HepG2 (cell line): ENCODE data around the gene ACAD8. TPM values are rescaled to one million over a fixed set of nuclear protein-coding genes. Genes with fewer than 3 reads are reported as not detected.

Experiments used
- ATAC-seq: fragments of 200-7000 bp; cut with Tn5 transposase; 3 replicates; pipeline ENCODE4 v1.9.1; 2020; ENCODE audit warnings: mild to moderate bottlenecking, moderate library complexity
- BruUV-seq: library from RNA; stranded (reverse); fragments of 400-500 nt; replicated peaks from 2 replicates; lab custom pipeline; 2021; lab: Mats Ljungman, UMichigan
- CTCF ChIA-PET: fragments of 300-600 bp; formaldehyde crosslinking; extraction: SDS; loops from one replicate; lab custom pipeline; 2021; ENCODE audit warnings: low total read pairs, inconsistent platforms, low intra/inter-chr PET ratio; lab: Yijun Ruan, JAX
- POLR2A ChIA-PET: fragments of 350-600 bp; sonication (Branson Sonifier 250); formaldehyde crosslinking; loops from one replicate; lab custom pipeline; 2020; ENCODE audit warnings: antibody characterized with exemption, inconsistent platforms; lab: Yijun Ruan, JAX
- DNase-seq: peaks from one replicate; pipeline ENCODE4 v3.0.0-alpha.2; 2015; ENCODE audit warnings: low spot score
- FAIRE-seq: peaks from 3 replicates; lab custom pipeline; 2011; peaks lifted over from hg19 to GRCh38; lab: Jason Lieb, UNC
- H2AFZ ChIP-seq: one replicate; pipeline ENCODE4 v1.6.1; 2011; ENCODE audit warnings: low read length, inconsistent platforms
- H3K27ac ChIP-seq: fragments of 300-600 bp; 3 replicates; pipeline ENCODE4 v1.8.0; 2011; ENCODE audit warnings: mixed run types, mild to moderate bottlenecking, mixed read lengths, low read length, inconsistent platforms; ENCODE audit not compliant: insufficient read depth; ENCODE audit errors: extremely low read length
- H3K27me3 ChIP-seq, 2 experiments: fragments of 200-600 bp in 1 of 2; 2 replicates in 1 of 2; 3 replicates in 1 of 2; pipeline versions ENCODE4 v1.6.0 to v1.8.0; 2011; ENCODE audit warnings: low read length in 2 of 2, mild to moderate bottlenecking in 2 of 2, moderate library complexity in 2 of 2, inconsistent platforms in 1 of 2; ENCODE audit not compliant: insufficient read depth in 2 of 2, control insufficient read depth in 1 of 2
- H3K36me3 ChIP-seq, 2 experiments: fragments of 200-600 bp in 1 of 2; replicated peaks in 1 of 2; 2 replicates in 1 of 2; 3 replicates in 1 of 2; pipeline versions ENCODE4 v1.5.1 to v1.8.0; 2011; ENCODE audit warnings: low read length in 2 of 2, inconsistent platforms in 1 of 2; ENCODE audit not compliant: insufficient read depth in 2 of 2, control insufficient read depth in 1 of 2
- H3K4me1 ChIP-seq: 2 replicates; pipeline ENCODE4 v1.5.1; 2012; ENCODE audit warnings: low read length, inconsistent platforms; ENCODE audit not compliant: insufficient read depth
- H3K4me2 ChIP-seq: 2 replicates; pipeline ENCODE4 v1.6.0; 2011; ENCODE audit warnings: low read depth, low read length, inconsistent platforms
- H3K4me3 ChIP-seq, 3 experiments: fragments of 200-600 bp in 1 of 3; sonication (generic), shearing (Covaris generic) in 1 of 3; replicated peaks in 1 of 3; 2 replicates each; pipeline ENCODE4 v1.5.1; 2011 to 2016; ENCODE audit warnings: low read length in 3 of 3, inconsistent platforms in 2 of 3, low read depth in 2 of 3, mild to moderate bottlenecking in 2 of 3, control low read depth in 1 of 3, mixed read lengths in 1 of 3; ENCODE audit not compliant: insufficient read depth in 1 of 3
- H3K79me2 ChIP-seq: one replicate; pipeline ENCODE4 v1.6.1; 2011; ENCODE audit warnings: low read length, inconsistent platforms; ENCODE audit not compliant: insufficient read depth
- H3K9ac ChIP-seq: 2 replicates; pipeline ENCODE4 v1.6.0; 2011; ENCODE audit warnings: mild to moderate bottlenecking, low read depth, low read length, inconsistent platforms; ENCODE audit not compliant: insufficient read depth
- H3K9me3 ChIP-seq: 2 replicates; pipeline ENCODE4 v1.5.1; 2012; ENCODE audit warnings: mild to moderate bottlenecking, low read length
- H4K20me1 ChIP-seq: 2 replicates; pipeline ENCODE4 v1.6.0; 2011; ENCODE audit warnings: inconsistent platforms, mild to moderate bottlenecking, low read length, moderate library complexity; ENCODE audit not compliant: insufficient read depth
- HOXA9 ChIP-seq: sonication (generic); formaldehyde crosslinking; IDR thresholded peaks from 2 replicates; pipeline ENCODE4 v1.8.1; 2022; ENCODE audit warnings: missing genetic modification reagents, mild to moderate bottlenecking, moderate library complexity, borderline replicate concordance
- MIXL1 ChIP-seq: IDR thresholded peaks from 2 replicates; pipeline ENCODE4 v1.6.1; 2016
- NR2F1 ChIP-seq, 2 experiments: fragments of 450-650 bp in 1 of 2; formaldehyde crosslinking in 1 of 2; IDR thresholded peaks; 2 replicates each; pipeline versions ENCODE4 v1.5.0 to v1.6.1; 2016 to 2020; ENCODE audit warnings: mild to moderate bottlenecking in 1 of 2, missing compliant biosample characterization in 1 of 2, missing genetic modification reagents in 1 of 2, moderate library complexity in 1 of 2
- PRPF4 ChIP-seq: fragments of 200-400 bp; formaldehyde crosslinking; IDR thresholded peaks from 2 replicates; pipeline ENCODE4 v1.6.1; 2016; ENCODE audit warnings: low read length, low read depth; ENCODE audit not compliant: poor library complexity, severe bottlenecking
- SYNCRIP ChIP-seq: fragments of 200-400 bp; formaldehyde crosslinking; IDR thresholded peaks from 2 replicates; pipeline ENCODE4 v1.6.1; 2018; ENCODE audit warnings: mild to moderate bottlenecking, low read depth, low read length; ENCODE audit not compliant: insufficient read depth
- TBX3 ChIP-seq: fragments of 450-650 bp; IDR thresholded peaks from 2 replicates; pipeline ENCODE4 v1.6.1; 2017; ENCODE audit warnings: antibody characterized with exemption, mild to moderate bottlenecking, inconsistent platforms, borderline replicate concordance
- TP53 ChIP-seq: sonication (generic); formaldehyde crosslinking; conservative IDR thresholded peaks from 2 replicates; pipeline ENCODE4 v1.4.0; 2020; ENCODE audit warnings: missing genetic modification reagents
- XRCC5 ChIP-seq: fragments of 200-400 bp; formaldehyde crosslinking; optimal IDR thresholded peaks from 2 replicates; pipeline ENCODE3; 2017; ENCODE audit warnings: mild to moderate bottlenecking, low read length
- ZFP82 ChIP-seq: sonication (generic); formaldehyde crosslinking; IDR thresholded peaks from 2 replicates; pipeline ENCODE4 v1.5.1; 2020; ENCODE audit warnings: mild to moderate bottlenecking, missing genetic modification reagents, borderline replicate concordance
- ZMYM4 ChIP-seq: sonication (generic); formaldehyde crosslinking; IDR thresholded peaks from 2 replicates; pipeline ENCODE4 v1.8.1; 2023; ENCODE audit warnings: mild to moderate bottlenecking, missing genetic modification reagents
- ZNF121 ChIP-seq: sonication (generic); formaldehyde crosslinking; IDR thresholded peaks from 2 replicates; pipeline ENCODE4 v1.5.0; 2020; ENCODE audit warnings: mild to moderate bottlenecking, missing genetic modification reagents
- ZSCAN20 ChIP-seq: sonication (generic); formaldehyde crosslinking; IDR thresholded peaks from 2 replicates; pipeline ENCODE4 v1.4.0; 2020; ENCODE audit warnings: missing genetic modification reagents, mild to moderate bottlenecking, borderline replicate concordance
- WGBS: methylation state at CpG from one replicate; pipeline ENCODE4 v1.1.6; 2017; ENCODE audit warnings: low lambda C conversion rate; 5-methylcytosine and 5-hydroxymethylcytosine counted together
- in situ Hi-C: cut with HindIII; loops from 2 replicates; pipeline ENCODE4 v1.10.0; 2017; ENCODE audit warnings: low pct_unique_long_range_greater_than_20kb; ENCODE audit not compliant: extremely low pct_ligation_motif_present
- intact Hi-C: fragments of 100-400 bp; cut with micrococcal nuclease; formaldehyde crosslinking; loops from one replicate; pipeline ENCODE4 v1.10.0; 2022; ENCODE audit not compliant: unreplicated experiment
- polyA plus RNA-seq, 8 experiments: library from polyadenylated mRNA; depleted of rRNA in 3 of 8; stranded (reverse) in 7 of 8; unstranded in 1 of 8; fragments of >200 nt; fragmentation: Illumina TruSeq in 4 of 8; extraction: Trizol in 4 of 8; gene quantifications; 2 replicates each; pipeline versions ENCODE4 v1.2.1 to v1.2.3, GENCODE V29; 2011 to 2016; ENCODE audit warnings: low read depth in 4 of 8, missing spikeins in 1 of 8, mixed read lengths in 1 of 8; ENCODE audit not compliant: insufficient read depth in 1 of 8
- total RNA-seq, 5 experiments: library from RNA; depleted of rRNA; stranded (reverse); fragments of >200 nt; fragmentation: Illumina TruSeq; extraction: Trizol; gene quantifications; 2 replicates each; pipeline ENCODE4 v1.2.3, GENCODE V29; 2016; ENCODE audit warnings: low read depth in 1 of 5
- TF ChIP-seq, protein P1 (sequence below): sonication (generic); formaldehyde crosslinking; IDR thresholded peaks from 2 replicates; pipeline ENCODE4 v1.5.1; 2020; ENCODE audit warnings: mild to moderate bottlenecking, missing genetic modification reagents, moderate library complexity

Gene ACAD8
- total and polyA plus RNA-seq, 2 of the 13 experiments (the other 11 are each of a cell fraction or from before 2014, with no cell fraction given): 13.5 to 20.3 TPM

DNA sequence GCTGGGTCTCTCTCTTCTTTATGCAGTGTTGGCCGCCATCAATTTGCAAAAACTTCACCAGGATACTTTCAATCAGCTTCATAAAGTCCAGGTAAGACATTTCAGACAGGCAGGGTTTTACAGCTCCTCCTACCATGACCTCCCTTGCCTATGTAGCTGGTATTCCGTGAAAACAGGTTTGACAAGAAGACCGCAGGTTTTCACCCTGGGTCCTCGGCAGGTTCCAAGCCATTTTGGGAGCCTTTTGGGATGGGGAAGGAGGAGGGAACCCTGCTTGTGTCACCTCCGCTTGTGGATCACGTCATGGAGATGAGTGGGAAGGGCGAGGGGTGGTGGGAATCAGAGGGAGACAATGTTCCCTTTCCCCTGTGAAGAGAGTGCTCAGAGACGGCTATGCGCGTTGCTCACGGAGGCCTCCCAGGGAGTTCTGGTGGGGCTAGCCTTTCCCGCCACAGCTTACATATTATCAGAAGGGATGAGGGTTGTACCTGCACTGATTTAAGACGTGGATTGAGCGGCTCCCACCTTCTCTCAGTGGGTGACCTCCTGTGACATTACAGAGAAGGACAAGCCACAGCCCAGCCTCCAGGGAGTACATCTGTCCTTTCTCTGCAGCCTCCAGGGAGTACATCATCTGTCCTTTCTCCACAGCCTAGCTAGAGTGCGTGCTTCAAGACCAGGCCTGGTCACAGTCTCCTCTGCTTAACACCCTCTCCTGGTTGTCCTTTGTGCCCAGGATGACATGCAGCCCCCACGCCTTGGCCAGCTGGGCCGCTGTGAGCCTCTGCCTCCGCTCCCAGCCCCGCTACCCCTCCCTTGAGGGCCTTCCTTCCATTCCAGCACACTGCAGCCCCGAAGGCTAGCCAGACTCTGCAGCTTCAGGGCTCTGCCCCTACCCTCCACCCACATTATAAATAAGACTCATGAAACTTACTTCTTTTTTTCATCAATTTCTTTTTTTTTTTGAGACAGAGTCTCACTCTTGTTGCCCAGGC is 40.0 kb downstream of the ACAD8 start:
- FAIRE-seq (no peak), ATAC-seq (no peak), DNase-seq (no peak)
- Histone ChIP-seq H3K9me3 (no peaks in the 10 kb centered on the region), H4K20me1 (no peaks in the 10 kb centered on the region), H3K27ac (no peak overlapping the region), H3K4me2 (no peak overlapping the region), H3K27me3 (peaks cover 0 to 30% of the 10 kb centered on the region in 2 experiments; a peak in 2 of 5 replicates), H3K79me2 (no peaks in the 10 kb centered on the region), H3K4me3 (no peak overlapping the region), H3K36me3 (no peaks in the 10 kb centered on the region), H3K9ac (no peak overlapping the region), H2AFZ (no peak overlapping the region), H3K4me1 (no peaks in the 10 kb centered on the region)
- WGBS: 31% methylated on average over 15 of the region's 20 CpGs
- ChIA-PET POLR2A (no interaction called here), CTCF (no interaction called here)
- in situ Hi-C loops: no loop called here
- intact Hi-C loops: no loop called here
- no TSS peak for BruUV-seq
- TF ChIP-seq, protein P1, sequence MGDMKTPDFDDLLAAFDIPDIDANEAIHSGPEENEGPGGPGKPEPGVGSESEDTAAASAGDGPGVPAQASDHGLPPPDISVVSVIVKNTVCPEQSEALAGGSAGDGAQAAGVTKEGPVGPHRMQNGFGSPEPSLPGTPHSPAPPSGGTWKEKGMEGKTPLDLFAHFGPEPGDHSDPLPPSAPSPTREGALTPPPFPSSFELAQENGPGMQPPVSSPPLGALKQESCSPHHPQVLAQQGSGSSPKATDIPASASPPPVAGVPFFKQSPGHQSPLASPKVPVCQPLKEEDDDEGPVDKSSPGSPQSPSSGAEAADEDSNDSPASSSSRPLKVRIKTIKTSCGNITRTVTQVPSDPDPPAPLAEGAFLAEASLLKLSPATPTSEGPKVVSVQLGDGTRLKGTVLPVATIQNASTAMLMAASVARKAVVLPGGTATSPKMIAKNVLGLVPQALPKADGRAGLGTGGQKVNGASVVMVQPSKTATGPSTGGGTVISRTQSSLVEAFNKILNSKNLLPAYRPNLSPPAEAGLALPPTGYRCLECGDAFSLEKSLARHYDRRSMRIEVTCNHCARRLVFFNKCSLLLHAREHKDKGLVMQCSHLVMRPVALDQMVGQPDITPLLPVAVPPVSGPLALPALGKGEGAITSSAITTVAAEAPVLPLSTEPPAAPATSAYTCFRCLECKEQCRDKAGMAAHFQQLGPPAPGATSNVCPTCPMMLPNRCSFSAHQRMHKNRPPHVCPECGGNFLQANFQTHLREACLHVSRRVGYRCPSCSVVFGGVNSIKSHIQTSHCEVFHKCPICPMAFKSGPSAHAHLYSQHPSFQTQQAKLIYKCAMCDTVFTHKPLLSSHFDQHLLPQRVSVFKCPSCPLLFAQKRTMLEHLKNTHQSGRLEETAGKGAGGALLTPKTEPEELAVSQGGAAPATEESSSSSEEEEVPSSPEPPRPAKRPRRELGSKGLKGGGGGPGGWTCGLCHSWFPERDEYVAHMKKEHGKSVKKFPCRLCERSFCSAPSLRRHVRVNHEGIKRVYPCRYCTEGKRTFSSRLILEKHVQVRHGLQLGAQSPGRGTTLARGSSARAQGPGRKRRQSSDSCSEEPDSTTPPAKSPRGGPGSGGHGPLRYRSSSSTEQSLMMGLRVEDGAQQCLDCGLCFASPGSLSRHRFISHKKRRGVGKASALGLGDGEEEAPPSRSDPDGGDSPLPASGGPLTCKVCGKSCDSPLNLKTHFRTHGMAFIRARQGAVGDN (CRISPR knock-in tag): no peak
- TF ChIP-seq TP53 (CRISPR knock-in tag) (no peak), ZSCAN20 (CRISPR knock-in tag) (no peak), ZFP82 (CRISPR knock-in tag) (no peak), PRPF4 (no peak), ZNF121 (CRISPR knock-in tag) (no peak), TBX3 (no peak), XRCC5 (no peak), NR2F1 (CRISPR knock-in tag; IDR thresholded peaks at IDR 0.05) (no peak), HOXA9 (no peak), ZMYM4 (no peak), MIXL1 (CRISPR knock-in tag) (no peak), SYNCRIP (no peak)
